Fibroblast of skin of back (primary cell): ENCODE results near the gene DOCK9. TPM values are rescaled to one million over a fixed set of nuclear protein-coding genes. Genes with fewer than 3 reads are reported as not detected.
A peak's percentile ranks its signal among the peaks of the same experiment; 100 is the strongest.

ENCODE experiments used
- DNase-seq: peaks from one replicate; pipeline ENCODE4 v3.0.0-alpha.2; 2013
- polyA plus RNA-seq, 2 experiments: library from polyadenylated mRNA; unstranded; fragments of 120-200 nt; gene quantifications; one replicate each; pipeline ENCODE4 v1.2.1, GENCODE V29; 2013; ENCODE audit not compliant: insufficient read length in 2 of 2

Gene DOCK9, protein sequence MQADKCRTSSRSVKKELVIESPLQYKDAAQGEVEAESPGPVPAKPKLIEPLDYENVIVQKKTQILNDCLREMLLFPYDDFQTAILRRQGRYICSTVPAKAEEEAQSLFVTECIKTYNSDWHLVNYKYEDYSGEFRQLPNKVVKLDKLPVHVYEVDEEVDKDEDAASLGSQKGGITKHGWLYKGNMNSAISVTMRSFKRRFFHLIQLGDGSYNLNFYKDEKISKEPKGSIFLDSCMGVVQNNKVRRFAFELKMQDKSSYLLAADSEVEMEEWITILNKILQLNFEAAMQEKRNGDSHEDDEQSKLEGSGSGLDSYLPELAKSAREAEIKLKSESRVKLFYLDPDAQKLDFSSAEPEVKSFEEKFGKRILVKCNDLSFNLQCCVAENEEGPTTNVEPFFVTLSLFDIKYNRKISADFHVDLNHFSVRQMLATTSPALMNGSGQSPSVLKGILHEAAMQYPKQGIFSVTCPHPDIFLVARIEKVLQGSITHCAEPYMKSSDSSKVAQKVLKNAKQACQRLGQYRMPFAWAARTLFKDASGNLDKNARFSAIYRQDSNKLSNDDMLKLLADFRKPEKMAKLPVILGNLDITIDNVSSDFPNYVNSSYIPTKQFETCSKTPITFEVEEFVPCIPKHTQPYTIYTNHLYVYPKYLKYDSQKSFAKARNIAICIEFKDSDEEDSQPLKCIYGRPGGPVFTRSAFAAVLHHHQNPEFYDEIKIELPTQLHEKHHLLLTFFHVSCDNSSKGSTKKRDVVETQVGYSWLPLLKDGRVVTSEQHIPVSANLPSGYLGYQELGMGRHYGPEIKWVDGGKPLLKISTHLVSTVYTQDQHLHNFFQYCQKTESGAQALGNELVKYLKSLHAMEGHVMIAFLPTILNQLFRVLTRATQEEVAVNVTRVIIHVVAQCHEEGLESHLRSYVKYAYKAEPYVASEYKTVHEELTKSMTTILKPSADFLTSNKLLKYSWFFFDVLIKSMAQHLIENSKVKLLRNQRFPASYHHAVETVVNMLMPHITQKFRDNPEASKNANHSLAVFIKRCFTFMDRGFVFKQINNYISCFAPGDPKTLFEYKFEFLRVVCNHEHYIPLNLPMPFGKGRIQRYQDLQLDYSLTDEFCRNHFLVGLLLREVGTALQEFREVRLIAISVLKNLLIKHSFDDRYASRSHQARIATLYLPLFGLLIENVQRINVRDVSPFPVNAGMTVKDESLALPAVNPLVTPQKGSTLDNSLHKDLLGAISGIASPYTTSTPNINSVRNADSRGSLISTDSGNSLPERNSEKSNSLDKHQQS (N-terminal part only)
- 15.0 TPM for polyA plus RNA-seq (2013, experiment 1 of 2; ENCODE audit: insufficient read length)
- 24.6 TPM for polyA plus RNA-seq (2013, experiment 2 of 2; ENCODE audit: insufficient read length)

DNA sequence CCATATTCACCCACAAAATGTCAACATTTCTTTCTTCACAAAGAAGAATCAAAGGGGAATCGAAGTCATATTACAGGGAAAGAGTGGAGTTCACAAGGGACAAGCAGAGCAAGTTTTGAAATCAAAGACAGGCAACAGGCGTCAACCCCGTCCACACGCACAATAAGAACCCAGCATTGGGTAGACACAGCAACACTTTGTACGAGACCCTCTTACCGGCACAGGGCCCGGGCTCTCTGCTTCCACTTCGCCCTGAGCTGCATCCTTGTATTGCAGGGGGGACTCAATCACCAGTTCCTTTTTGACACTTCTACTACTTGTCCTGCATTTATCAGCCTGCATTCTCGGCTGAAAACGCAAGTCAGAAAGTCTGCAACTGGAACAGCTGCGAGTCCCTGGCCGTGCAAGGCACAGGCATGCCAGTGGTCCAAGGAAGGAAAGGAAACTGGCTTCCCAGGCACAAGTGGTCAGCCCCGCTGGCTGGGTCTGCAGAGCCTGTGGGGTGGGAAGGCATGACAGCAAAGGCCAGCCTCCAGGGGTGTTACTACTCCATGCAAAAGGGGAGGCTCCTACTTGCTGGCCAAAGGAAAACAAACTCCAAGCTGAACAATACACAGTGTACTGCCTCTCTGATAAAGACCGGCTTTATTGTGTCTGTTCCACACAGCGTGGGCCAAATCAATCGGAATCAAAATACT, at the start of gene DOCK9:
TSS of gene DOCK9 (minus strand) at position 497 of the 698 bp plus-strand sequence. CDS start at position 342, 155 bp downstream.
- DNase-seq: peak; percentile 63

DNA sequence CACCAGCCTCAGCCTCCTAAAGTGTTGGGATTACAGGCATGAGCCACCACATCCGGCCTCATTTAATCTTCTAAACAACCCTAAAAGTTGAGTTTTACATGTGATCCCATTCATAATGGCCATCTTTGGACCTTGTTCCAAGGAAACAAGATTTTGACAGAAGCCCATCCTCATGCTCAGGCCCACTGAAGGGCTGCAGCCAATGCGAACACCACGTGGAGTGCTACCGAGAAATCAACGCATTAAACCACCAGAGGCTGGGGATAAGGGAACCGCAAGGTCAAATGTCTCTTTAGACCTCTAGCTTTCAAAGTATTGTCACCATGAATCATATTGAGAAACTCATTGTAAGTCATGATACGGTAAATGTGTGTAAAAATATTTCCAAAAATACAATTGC, 49.4 kb upstream of the DOCK9 start:
- DNase-seq: no peak

DNA sequence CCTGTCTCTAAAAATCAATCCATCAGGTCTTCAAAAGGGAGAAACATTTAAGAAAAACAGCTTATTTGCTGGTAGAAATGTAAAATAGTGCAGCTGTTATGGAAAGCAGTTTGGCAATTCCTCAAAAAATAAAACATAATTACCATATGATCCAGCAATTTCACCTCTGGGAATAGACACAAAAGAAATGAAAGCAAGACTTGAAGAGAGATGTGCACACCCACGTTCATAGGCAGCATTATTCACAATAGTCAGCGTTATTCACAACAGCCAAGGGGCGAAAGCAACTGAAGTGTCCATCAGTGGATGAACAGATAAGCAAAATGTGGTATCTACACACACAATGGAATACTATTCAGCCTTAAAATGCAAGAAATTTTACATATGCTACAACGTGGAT, 45.1 kb upstream of the DOCK9 start:
- DNase-seq: no peak

DNA sequence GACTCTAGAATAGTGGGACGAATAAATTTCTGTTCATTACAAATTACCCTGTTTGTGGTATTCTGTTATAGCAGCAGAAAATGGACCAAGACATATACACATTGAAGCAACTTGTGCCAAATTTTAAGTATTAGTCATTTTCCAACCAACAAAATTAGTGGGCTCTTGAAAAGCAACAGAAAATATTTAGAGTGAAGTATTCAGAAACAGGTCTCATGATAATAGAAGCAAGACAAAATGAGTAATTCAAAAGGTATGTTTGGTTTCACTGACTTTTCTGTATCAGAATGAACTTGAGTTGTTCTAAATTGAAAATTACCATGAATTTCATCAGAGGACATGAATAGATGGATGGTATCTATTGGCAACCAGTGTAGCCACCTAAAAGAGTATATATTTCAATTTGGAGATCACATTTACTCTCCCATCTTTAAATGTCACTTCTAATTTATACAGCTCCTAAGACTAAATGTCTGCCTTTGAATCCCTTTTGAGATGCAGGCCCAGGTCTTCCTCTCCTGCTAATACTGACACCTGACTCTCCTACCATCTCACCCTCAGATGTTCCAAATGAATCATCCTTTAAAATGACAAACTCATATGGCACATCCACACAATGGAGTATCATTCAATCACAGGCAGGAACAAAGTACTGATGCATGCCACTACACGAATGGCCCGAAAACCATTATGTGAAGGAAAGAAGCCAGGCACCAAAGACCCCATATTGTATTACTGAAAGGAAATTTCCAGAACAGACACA, 40.7 kb upstream of the DOCK9 start:
- peak; percentile 70 for DNase-seq

DNA sequence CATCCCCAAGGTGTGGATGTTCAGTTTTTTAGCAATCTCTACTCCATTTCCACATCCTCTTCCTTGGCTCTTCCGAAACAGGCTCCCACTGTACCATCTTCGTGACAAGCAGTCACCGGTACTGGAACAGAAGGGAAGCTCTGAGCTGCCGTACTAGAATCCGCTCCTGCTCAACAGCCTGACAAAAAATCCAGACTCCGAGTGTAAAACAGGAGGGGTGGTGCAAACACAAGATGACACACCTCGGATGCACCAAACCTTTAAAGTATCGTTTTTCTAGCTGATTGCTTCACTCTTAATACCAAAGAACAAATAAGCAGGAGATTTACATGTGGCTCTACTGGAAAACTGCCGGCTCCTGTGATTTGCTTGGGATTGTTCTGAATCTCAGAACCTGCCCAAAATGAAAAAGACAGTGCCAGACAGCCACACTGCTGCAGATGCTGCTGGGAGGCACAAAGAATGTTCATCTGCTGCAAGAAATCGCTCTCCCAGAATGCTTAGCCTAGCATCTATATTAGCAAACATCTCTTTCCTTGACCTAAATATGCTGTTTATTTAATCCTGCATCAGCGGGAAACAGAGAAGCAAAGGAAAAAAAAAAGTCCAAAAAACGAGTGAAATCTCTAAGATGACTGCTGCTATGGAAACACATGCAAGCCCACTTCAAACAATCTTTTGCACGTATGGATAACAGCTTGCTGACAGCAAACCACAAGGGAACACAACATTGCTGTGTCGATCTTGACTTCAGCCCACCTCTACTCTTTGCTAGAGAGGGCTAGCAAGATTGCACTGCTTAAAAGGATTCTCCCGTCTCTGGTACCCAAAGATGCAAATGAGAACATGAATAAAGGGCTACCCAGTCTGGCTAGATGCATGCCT, 38.0 kb upstream of the DOCK9 start:
- DNase-seq: no peak

DNA sequence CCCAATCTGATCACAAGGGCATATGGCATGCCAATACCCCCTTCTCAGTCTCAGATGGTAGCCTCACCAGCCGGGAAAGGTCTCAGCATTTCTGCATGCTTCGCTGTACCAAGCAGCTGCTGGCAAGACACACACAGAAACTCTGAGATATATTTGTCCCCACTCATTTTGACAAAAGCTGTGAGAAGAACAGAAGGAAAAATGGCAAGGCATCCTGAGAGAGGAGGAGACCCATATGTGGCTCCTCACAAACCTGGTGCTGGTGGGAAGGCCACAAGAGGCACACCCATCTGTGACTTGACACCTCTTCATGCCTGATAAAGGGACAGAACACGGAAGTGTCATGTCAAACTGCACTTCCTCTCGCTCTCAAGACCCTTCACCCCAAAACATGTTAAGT, 36.7 kb upstream of the DOCK9 start:
- no peak for DNase-seq

DNA sequence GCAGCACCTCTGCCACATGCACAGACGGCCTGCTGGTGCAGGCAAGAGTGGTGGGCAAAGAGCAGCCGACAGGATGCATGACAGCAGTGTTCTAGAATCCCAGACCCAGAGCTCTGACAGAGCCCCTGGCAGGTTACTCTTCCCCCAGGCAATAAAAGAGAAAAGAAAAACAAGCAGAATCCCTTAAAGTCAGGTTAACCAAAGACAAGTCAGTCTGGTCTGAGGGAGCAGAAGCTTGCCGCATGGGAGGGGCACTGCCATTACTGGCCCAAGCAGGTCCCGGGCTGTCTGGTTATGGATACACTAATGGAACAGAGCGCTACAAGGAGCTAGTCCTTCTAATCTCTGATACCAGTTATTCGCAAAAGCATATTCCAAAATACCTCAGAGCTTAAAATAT, 36.1 kb upstream of the DOCK9 start:
- no peak for DNase-seq

DNA sequence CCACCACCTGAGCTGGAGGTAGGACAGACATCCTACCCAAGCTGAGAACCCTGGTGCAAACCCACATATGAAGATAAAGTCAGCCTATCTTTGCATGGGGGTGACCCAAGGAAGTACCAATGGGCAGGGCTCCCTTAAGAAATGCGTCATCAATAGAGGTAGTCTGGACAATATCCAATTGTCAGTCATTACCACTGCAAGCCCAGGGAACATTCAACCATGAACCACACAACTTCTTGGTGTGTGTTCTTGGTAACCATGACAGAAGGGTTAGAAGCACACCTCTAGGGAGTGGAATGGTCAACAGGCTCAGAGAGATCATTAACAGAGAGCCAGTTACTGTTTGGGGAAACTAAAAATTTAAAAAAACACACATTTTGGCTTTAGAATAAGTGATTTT, 34.7 kb upstream of the DOCK9 start:
- no peak for DNase-seq

DNA sequence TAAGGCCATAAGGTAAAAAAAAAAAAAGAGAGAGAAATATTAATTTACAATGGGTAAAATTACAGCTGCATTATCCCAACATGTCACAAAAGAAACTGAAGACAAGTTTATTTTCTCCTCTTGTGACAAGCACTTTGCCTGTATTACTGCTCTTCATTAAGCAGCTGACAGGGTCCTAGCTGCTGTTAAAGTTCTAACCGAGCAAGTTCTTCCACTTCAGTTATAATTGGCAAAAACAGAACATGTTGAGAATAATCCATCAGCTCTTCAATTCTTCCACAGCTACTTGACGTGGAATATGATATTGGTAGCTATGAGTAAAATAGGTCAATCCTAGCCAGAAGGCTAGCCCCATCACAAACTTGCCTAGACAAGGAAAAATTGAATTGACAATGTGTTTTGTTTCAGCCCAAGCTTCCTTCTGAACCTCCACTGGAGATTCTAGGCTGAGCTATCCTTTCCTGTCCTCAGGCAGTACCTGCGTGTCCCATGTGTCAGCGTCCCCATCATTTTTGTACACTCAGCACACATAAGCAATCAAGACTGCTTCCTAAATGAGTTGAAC, 32.2 kb upstream of the DOCK9 start:
- DNase-seq: no peak

DNA sequence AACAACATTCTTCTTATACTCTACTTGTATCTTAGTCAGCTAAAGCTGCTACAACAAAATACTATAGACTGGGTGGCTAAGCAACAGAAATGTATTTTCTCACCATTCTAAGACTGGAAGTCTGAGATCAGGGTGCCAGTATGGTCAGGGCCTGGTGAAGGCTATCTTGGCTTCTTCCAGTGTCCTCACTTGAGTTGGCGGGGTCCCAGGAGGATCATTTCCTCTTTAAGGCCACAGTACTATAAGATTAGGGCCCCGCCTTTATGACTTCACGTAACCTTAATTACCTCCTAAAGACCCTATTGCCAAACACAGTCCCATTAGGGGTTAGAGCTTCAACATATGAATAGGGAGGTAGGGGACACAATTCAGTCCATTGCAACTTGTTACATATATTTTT, 30.7 kb upstream of the DOCK9 start:
- no peak for DNase-seq

DNA sequence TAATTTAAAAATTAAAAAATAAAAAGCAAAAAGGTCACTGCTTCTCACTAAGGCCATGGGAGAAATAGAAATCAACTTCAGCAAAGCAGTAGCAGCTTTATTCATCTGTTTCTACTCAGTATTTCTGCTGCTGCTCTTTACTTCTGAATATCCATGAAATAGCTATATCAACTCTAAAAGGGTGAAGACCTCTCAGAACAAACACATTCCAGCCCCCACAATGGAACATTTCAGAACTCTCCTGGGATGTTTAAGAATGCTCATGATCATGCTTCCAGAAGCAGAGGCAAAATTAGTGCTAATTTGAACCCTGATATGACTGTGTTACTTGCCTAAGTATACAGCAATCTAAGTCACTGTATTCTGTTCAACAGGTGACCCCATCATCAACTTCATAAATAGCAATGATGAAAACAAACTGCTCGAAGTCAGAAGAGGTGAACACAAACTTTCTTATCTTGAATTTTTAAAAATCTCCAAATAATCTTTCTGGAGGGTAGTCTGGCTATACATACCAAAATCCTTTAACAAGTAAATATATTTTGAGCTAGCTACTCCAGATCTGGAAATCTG, 29.6 kb upstream of the DOCK9 start:
- DNase-seq: no peak

DNA sequence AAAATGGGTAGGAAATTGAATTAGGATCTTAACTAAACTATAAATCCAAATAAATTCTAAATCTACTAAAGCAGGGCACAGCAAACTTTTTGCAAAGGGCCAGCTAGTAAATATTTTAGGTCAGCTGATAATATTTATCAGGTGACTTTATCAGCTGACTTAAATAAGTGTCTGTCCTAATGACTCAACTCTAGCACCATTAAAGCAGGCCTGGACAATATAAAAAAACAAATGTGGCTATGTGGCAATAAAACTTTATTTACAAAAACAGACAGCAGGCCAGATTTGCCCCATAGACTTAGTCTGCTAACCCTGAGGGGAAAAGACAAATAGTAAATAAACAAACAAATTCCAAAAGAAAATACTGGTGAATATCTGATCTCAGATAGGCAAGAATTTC, 27.7 kb upstream of the DOCK9 start:
- DNase-seq: no peak

DNA sequence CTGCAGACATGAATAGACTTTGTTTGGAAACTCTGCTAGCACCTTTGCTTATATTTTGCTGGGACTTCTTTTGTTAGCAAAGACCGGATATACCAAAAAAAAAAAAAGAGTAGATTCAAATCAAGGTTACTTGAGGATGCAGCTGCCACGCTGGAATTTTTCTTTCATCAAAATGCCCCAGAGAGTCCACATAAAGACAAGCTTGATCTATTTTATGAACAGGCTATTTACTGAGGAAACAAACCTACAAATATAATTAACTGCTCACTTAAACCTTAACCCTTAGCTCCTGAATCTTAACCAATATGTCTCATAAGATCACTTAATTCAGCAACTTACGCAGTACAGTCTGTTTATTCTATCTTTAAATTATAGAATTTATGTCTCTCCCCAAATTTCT, 27.1 kb upstream of the DOCK9 start:
- no peak for DNase-seq

DNA sequence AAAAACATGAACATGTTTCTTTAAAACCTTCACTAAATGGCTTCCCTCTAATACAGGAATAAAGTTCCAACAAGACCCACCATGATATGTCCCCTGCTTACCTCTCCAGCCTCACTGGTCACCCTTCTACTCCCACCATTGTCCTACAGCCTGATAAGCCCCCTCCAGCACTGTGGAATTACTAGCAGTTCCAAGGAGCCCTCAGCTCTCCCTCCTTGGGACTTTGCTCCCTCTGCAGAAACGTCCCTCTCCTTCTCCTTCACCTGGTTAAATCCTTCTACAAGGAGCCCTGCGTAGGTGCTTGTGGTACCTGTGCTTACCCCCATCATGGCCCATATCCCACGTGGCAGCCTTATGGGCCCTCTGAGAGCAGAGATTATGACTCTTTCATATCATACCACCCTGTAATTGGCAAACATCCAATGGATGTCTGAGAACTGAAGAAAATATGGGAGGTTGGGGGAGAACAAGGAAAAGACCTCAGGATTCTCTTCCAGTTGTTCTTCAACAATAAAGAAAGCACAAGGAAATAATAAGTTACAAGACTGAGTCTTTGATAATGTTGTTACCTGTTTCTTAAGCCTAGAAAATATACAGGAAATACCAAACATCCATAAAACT, 26.1 kb upstream of the DOCK9 start:
- no peak for DNase-seq

DNA sequence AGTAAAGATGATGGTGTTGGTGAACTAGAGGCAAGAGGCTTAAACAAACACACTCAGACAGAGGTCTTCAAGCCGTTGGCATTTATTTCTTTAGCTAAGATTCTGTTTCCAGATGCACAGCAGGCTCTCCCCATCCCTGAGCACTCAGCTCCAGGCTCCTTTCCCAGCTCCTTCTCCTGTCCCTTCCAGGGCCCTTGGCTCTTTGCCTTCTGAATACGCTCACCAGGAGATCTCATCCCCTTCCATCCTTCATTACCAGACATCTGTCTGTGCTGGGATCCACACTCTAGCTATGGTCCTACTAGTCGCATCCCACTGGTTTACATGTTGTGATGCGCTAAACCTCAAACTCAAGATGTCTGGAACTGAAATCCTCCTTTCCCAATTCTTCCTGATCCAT, 25.3 kb upstream of the DOCK9 start:
- DNase-seq: no peak

DNA sequence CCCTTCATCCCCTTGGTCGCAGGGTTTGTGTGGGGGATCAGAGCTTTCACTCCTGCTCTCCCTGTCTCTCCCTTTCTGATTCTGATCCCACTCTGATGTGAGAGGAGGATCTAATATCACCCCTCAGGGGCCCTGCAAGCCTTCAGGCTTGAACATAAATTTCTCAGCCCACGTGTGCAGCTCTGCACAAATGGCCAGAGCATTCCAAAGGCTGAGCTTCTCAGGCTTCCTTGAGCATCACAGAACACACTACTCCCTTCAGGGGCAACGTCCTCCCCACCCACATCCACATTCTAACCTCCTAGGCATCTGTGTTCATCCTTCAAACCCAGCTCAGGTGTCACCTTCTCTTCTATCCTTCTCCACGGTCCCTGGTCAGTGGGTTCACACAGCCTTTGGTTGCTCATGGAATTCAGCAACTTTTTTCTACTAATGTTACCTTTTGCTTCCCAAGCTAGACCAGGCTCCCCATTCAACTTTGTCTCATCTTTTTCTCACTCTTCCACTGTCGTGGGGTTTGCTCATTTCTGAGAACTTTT, 24.4 kb upstream of the DOCK9 start:
- no peak for DNase-seq

DNA sequence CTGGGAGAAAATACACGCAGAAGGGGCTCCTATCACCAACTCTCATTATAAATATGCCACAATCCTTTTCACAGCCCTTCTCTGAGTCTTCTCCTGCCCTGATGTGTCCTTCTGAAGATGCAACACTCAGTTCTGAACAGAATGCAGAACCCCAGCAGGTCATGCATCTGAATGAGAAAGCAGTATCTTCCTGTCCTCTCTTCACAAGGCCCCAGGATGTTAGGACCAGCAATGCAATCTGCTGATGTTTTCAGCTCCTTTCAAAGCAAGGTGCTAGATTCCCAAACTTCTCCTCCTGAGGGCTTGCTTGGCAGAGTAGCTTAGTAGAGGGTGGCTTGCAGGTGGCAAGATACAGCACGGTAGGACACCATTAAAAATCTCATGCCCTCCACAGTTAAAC, 22.3 kb upstream of the DOCK9 start:
- no peak for DNase-seq

DNA sequence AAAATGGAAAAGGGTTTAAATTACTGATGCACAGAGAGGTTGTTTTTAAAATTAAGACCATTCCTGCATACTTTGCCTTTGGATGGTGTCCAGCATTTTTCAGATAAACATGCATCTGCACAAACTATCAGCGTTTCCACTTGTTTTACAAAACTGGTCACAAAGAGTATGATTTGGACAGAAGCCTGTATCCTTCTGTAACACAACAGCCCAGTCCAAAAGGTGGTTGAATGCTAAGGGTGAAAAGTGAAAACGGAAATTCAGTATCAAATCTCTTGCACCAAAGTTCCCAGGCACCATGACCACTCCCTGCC, 21.7 kb upstream of the DOCK9 start:
- no peak for DNase-seq
